Testis (tissue), 2 donors: Measurements from ENCODE around the gene MRM2.

Experiments
- CTCF ChIP-seq, 3 experiments: fragments of 450-650 bp in 2 of 3; fragments of 200-600 bp in 1 of 3; sonication (generic) in 1 of 3; IDR thresholded peaks; one replicate each; pipeline ENCODE4 v1.5.1; 2016 to 2019; ENCODE audit warnings: antibody characterized with exemption in 3 of 3, mild to moderate bottlenecking in 2 of 3, moderate library complexity in 1 of 3
- POLR2A ChIP-seq: fragments of 450-650 bp; IDR thresholded peaks from one replicate; pipeline ENCODE4 v1.6.1; 2017; ENCODE audit warnings: antibody characterized with exemption, mild to moderate bottlenecking, moderate library complexity

- TF ChIP-seq CTCF (IDR thresholded peaks at IDR 0.05) (no peak), POLR2A (no peak)
Observed at GRCh38 chr7:2211926-2212325, 30.1 kb downstream of the MRM2 start.
